ENCODE results near the gene TENM4.

TENM4 gene

GRCh38 chr11:79173615-79174014, 267.2 kb downstream of the TENM4 start:
- TF ChIP-seq BACH2 (CRISPR knock-in tag; IDR thresholded peaks at IDR 0.05; ENCODE audit: borderline replicate concordance), result no peak
- TF ChIP-seq CSDC2 (CRISPR knock-in tag; IDR thresholded peaks at IDR 0.05), result no peak
- TF ChIP-seq ZNF565 (CRISPR knock-in tag; conservative IDR thresholded peaks at IDR 0.05; ENCODE audit: low read depth), result no peak
- TF ChIP-seq ARNTL (CRISPR knock-in tag; IDR thresholded peaks at IDR 0.05; ENCODE audit: borderline replicate concordance, low read depth), result no peak
- TF ChIP-seq ZC3H10 (CRISPR knock-in tag; IDR thresholded peaks at IDR 0.05), result no peak
- TF ChIP-seq POU6F1 (CRISPR knock-in tag; IDR thresholded peaks at IDR 0.05; ENCODE audit: borderline replicate concordance, low read depth), result no peak
- no peak for TF ChIP-seq ZFP30 (CRISPR knock-in tag; IDR thresholded peaks at IDR 0.05)
- no peak for TF ChIP-seq SNAI2 (CRISPR knock-in tag; IDR thresholded peaks at IDR 0.05)
- TF ChIP-seq ESRRG (CRISPR knock-in tag; IDR thresholded peaks at IDR 0.05), result no peak
- no peak for TF ChIP-seq PATZ1 (CRISPR knock-in tag; IDR thresholded peaks at IDR 0.05; ENCODE audit: borderline replicate concordance)
- TF ChIP-seq RARB (CRISPR knock-in tag; IDR thresholded peaks at IDR 0.05), result no peak
- TF ChIP-seq ZNF70 (CRISPR knock-in tag; IDR thresholded peaks at IDR 0.05), result no peak
- no peak for TF ChIP-seq CREB5 (CRISPR knock-in tag; IDR thresholded peaks at IDR 0.05; ENCODE audit: low read depth)
- TF ChIP-seq ZNF8 (CRISPR knock-in tag; IDR thresholded peaks at IDR 0.05), result no peak
- no peak for TF ChIP-seq TOX (CRISPR knock-in tag; IDR thresholded peaks at IDR 0.05; ENCODE audit: borderline replicate concordance)
- TF ChIP-seq TSHZ2 (CRISPR knock-in tag; IDR thresholded peaks at IDR 0.05), result no peak
- ATAC-seq, result peak; percentile 26; the same call in 2 of the 3 replicates

GRCh38 chr11:79170321-79170720, 270.5 kb downstream of the TENM4 start:
- ATAC-seq, result no peak
- no peak for TF ChIP-seq ISL1 (CRISPR knock-in tag; IDR thresholded peaks at IDR 0.05)
- TF ChIP-seq RARB (CRISPR knock-in tag; IDR thresholded peaks at IDR 0.05), result no peak

- TF ChIP-seq ZNF565 (CRISPR knock-in tag; conservative IDR thresholded peaks at IDR 0.05; ENCODE audit: low read depth), result no peak
- no peak for TF ChIP-seq OSR1 (CRISPR knock-in tag; IDR thresholded peaks at IDR 0.05)
- TF ChIP-seq BACH2 (CRISPR knock-in tag; IDR thresholded peaks at IDR 0.05; ENCODE audit: borderline replicate concordance), result no peak
- TF ChIP-seq CREB5 (CRISPR knock-in tag; IDR thresholded peaks at IDR 0.05; ENCODE audit: low read depth), result no peak
- no peak for ATAC-seq
These were observed 272.2 kb downstream of the TENM4 start for GRCh38 chr11:79168530-79169110.

GRCh38 chr11:79167510-79168188, 273.2 kb downstream of the TENM4 start:
- ATAC-seq, result peak; percentile 51
- TF ChIP-seq ZNF8 (CRISPR knock-in tag; IDR thresholded peaks at IDR 0.05) (no peak), POU6F1 (CRISPR knock-in tag; IDR thresholded peaks at IDR 0.05; ENCODE audit: borderline replicate concordance, low read depth) (no peak), TSHZ2 (CRISPR knock-in tag; IDR thresholded peaks at IDR 0.05) (no peak), TCF4 (CRISPR knock-in tag; IDR thresholded peaks at IDR 0.05; ENCODE audit: borderline replicate concordance) (no peak), ESRRG (CRISPR knock-in tag; IDR thresholded peaks at IDR 0.05) (no peak), CSDC2 (CRISPR knock-in tag; IDR thresholded peaks at IDR 0.05) (no peak), ZC3H10 (CRISPR knock-in tag; IDR thresholded peaks at IDR 0.05) (no peak)
